Activated T-cell treated with anti-CD3 and anti-CD28 coated beads, Interleukin-2, amount 50 U/mL, for 4 hours (primary cell): ENCODE data around the gene SCAPER. TPM values are rescaled to one million over a fixed set of nuclear protein-coding genes. Genes with fewer than 3 reads are reported as not detected.
A peak's percentile ranks its signal among the peaks of the same experiment; 100 is the strongest.

Experiments used
- ATAC-seq, 2 donors: fragments of 200-7000 bp; cut with Tn5 transposase; one replicate each; pipeline ENCODE4 v1.10.0; 2021
- DNase-seq: peaks from one replicate; pipeline ENCODE4 v3.0.0-alpha.2; 2020
- H3K27me3 Mint-ChIP-seq: one replicate; pipeline ENCODE4 v1.8.0; 2021; ENCODE audit warnings: low read depth, mixed read lengths
- H3K36me3 Mint-ChIP-seq: one replicate; pipeline ENCODE4 v1.8.0; 2022; ENCODE audit warnings: mixed read lengths; ENCODE audit not compliant: insufficient read depth
- H3K4me1 Mint-ChIP-seq: one replicate; pipeline ENCODE4 v1.8.0; 2021; ENCODE audit warnings: low read depth, mixed read lengths
- H3K4me3 Mint-ChIP-seq: one replicate; pipeline ENCODE4 v1.8.0; 2021; ENCODE audit warnings: mild to moderate bottlenecking, moderate library complexity, mixed read lengths
- H3K9me3 Mint-ChIP-seq: one replicate; pipeline ENCODE4 v1.8.0; 2021; ENCODE audit warnings: mixed read lengths
- total RNA-seq, 3 donors: library from RNA; stranded (reverse); gene quantifications; one replicate each; pipeline ENCODE4 v1.2.1, GENCODE V29; 2021

The SCAPER gene
- total RNA-seq, 3 donors from 2014 or later = 13.0 to 14.8 (median 14.8) TPM

DNA sequence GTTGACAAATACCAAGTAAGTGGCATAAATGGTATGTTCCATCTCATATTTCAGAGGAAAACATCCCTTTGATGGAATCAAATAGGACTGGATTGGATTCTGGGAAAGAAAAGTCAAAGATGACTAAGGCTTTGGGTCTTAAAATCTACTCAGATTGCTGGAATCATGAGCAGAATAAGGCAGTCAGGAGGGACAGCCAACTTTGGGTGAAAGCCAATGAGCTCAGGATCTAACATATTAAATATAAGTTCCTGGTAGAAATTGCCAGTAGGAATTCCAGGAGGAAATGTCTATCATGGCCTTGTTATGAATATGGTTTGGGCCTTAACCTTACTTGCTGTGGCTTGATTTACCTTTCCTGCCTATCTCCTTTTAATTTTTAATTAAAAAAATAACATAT is 513.3 kb downstream of the SCAPER start:
- Mint-ChIP-seq H3K36me3 (peaks cover 21% of the 10 kb centered on the region), H3K9me3 (no peaks in the 10 kb centered on the region), H3K4me3 (no peak overlapping the region), H3K4me1 (no peaks in the 10 kb centered on the region), H3K27me3 (no peaks in the 10 kb centered on the region)
- DNase-seq (no peak), ATAC-seq (no peak)

DNA sequence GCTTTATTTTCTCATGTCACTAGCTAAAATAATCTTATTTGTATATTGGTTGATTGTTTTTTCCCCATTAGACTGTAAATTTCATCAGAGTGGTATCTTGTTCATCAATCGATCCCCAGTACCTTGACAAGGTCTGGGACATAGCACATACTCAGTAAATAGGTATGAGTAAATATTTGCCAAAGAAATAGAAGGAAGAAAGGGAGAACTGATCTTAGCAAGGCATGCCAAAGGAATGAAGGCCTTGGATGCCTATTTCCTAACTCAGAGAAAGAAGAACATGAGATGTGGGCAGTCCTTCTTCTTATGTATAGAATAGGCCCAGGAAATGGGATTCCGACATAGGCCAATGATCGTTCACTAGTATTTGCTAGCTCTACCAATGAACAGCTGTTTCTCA is 513.8 kb downstream of the SCAPER start:
- Mint-ChIP-seq H3K9me3 (no peaks in the 10 kb centered on the region), H3K4me1 (no peaks in the 10 kb centered on the region), H3K4me3 (no peak overlapping the region), H3K27me3 (no peaks in the 10 kb centered on the region), H3K36me3 (peaks cover 24% of the 10 kb centered on the region)
- no peak for ATAC-seq
- no peak for DNase-seq

DNA sequence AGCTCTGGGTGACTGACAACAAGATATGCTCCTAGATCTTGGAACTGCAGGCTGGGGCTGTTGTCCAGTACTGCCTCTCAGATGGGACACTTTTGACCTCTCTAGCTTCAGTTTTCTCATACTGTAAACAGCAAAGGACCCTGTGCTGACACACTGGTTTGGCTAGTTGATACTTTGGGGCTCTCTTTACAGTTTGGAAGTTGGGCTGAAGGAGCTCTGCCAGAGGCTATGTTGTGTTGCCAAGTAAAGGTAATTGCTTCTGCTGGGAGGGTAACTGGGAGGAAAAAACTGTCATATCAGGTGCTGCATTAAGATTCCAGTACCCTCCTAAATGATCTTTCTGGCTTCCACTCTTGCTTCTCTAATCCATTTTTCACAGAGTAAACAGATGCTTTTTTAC is 514.6 kb downstream of the SCAPER start:
- Mint-ChIP-seq H3K4me3 (no peak overlapping the region), H3K4me1 (no peaks in the 10 kb centered on the region), H3K9me3 (no peaks in the 10 kb centered on the region), H3K27me3 (no peaks in the 10 kb centered on the region), H3K36me3 (peaks cover 28% of the 10 kb centered on the region)
- ATAC-seq = no peak
- DNase-seq = no peak

DNA sequence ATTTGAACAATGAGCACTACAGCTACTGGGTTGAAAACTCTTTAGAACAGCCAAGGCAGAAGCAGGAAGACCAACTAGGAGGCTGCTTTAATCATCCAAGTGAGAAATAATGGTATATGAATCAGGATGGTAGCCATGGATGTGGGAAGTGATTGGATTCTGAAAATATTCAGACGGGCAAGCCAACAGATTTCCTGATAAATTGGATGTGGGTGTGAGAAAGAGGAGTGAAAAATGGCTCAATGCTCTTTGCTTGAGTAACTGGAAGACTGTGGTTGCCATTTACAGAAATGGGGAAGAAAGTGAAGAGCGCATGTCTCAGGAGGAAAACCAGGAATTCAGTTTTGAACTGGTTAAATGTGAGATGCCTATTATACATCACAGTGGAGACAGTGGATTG is 518.2 kb downstream of the SCAPER start:
- peaks cover 22% of the 10 kb centered on the region for H3K36me3 Mint-ChIP-seq
- H3K4me1 Mint-ChIP-seq = no peaks in the 10 kb centered on the region
- H3K27me3 Mint-ChIP-seq = no peaks in the 10 kb centered on the region
- no peak overlapping the region for H3K4me3 Mint-ChIP-seq
- no peaks in the 10 kb centered on the region for H3K9me3 Mint-ChIP-seq
- ATAC-seq = no peak
- DNase-seq = no peak

DNA sequence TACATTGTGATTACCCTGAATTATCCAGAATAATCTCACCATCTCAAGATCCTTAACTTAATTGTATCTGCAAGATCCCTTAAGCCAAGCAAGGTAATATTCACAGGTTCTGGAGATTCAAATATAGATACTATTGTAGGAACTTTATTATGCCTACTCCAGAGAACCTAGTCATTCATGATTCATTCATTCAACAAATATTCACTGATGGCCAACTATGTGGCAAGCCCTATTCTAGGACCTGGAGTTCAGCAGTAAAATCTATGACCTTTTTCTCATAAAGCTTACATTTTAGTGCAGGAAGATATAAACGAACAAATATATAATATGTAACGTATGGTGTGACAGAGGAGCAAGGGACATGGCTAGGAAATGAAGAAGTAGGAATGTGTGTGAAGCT is 519.0 kb downstream of the SCAPER start:
- ATAC-seq = no peak

DNA sequence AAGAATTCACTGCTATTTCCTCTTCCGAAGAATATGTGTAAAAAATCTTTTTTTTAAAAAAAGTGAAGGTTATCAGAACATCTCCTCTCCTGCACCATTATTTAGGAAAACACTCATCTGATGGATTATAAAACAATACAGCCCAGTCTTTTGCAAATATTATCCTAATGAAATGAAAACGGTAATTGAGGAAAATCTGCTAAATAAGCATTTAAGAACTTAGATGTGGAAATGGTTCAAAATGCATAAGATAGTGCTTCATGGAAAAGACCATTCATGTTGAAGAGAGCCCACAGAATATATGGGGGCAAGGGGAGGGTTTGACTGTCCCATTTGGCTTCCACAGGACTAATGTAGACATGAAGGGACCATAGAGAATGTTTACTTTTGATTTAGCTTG is 520.7 kb downstream of the SCAPER start:
- Mint-ChIP-seq H3K4me1 (no peaks in the 10 kb centered on the region), H3K27me3 (no peaks in the 10 kb centered on the region), H3K36me3 (peaks cover 24% of the 10 kb centered on the region), H3K4me3 (no peak overlapping the region), H3K9me3 (no peaks in the 10 kb centered on the region)
- no peak for DNase-seq
- ATAC-seq = no peak

More for the DNA sequence above, 519.0 kb downstream of the SCAPER start:
- DNase-seq = no peak
- Mint-ChIP-seq H3K36me3 (peaks cover 22% of the 10 kb centered on the region), H3K4me3 (no peak overlapping the region), H3K9me3 (no peaks in the 10 kb centered on the region), H3K4me1 (no peaks in the 10 kb centered on the region), H3K27me3 (no peaks in the 10 kb centered on the region)

DNA sequence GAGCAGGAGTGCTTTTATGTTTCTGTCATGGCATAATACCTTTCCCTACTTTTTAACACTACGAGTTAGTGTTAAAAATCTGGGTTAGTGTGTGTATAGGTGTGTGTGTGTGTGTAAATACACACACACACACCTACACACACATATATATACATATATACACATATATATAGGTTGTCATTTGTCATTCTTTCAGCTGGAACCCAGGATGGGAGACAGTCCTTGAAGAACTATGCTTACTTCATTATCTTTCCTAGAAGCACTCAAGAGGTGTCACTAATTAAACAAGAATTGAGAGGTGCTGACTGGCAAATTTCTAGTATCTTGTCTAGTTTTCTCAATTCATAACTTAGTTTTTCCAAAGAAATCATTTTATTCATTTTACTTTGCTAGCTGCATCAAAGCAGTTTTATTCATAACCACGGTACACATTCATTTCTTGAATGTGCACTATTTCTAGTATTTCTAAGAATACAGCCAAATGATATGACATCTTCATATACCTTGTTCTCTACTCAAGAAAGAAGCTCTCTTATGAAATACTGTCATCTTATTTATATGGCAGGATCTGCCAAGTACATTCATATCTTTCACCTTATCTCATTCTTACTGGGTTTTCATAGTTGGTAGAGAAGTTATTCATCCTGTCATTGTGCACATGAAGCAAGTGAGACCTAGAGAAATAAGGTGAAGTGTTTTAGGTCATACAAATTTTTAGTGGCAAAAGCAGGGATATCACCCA is 522.0 kb downstream of the SCAPER start:
- Mint-ChIP-seq H3K36me3 (peaks cover 29% of the 10 kb centered on the region), H3K4me3 (no peak overlapping the region), H3K9me3 (no peaks in the 10 kb centered on the region), H3K4me1 (no peaks in the 10 kb centered on the region), H3K27me3 (no peaks in the 10 kb centered on the region)
- DNase-seq (no peak), ATAC-seq (peak; percentile 41 to 53)

DNA sequence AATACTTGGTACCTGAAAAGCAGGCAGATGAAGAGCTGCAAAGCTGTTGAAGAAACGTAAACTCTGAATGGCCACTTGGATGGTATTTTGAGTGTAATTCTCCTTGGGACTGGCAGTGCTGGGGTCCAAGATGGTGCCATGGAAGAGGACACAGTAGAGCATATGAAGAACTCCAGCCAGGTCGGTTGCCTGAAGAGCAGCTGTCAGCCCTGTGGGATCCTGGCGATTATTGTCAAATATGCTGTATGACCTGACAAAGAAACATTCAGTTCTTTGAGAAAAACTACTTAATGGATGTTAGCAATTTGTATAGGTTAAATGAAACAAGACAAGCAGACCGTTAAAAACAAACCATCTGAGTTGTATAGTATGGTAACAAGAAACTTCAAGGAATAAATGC is 523.8 kb downstream of the SCAPER start:
- DNase-seq (no peak), ATAC-seq (no peak)
- Mint-ChIP-seq H3K4me3 (no peak overlapping the region), H3K27me3 (no peaks in the 10 kb centered on the region), H3K36me3 (peaks cover 26% of the 10 kb centered on the region), H3K4me1 (no peaks in the 10 kb centered on the region), H3K9me3 (no peaks in the 10 kb centered on the region)

DNA sequence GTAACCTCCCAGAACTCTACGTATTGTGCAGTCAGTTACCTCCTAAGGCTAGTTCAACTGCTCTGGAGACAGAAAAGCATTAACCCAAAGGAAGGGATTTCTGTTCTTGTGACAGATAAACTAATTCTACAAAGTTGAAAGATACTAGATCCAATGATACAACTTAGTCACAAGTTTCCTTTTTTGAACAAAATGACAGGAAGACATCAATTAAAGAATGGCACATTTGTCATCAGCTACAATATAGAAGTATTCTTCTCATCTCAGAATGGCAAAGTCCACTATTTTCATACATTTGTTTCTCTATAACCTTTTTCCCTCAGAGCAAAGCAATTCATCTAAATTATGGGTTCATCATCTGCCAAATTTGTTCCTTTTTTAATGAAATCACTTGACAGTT is 524.9 kb downstream of the SCAPER start:
- H3K9me3 Mint-ChIP-seq = no peaks in the 10 kb centered on the region

DNA sequence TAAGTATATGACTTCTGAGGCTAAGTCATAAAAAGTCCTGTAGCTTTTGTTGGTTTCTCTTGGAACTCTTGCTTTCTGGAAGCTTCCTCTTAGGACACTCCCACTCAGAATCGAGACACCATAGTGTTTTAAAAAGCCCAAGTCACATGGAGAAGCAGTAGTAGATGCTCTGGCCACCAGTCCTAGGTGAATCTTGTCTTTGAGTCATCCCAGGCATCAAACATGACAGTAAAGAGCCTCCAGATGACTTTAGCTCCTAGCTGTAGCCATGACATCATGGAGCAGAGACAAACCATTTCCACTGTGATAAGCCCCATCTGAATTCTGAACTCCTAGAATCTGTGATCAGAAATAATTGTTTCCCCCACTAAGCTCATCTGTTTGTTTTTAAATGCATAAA is 526.4 kb downstream of the SCAPER start:
- Mint-ChIP-seq H3K27me3 (no peaks in the 10 kb centered on the region), H3K9me3 (no peaks in the 10 kb centered on the region), H3K4me1 (no peaks in the 10 kb centered on the region), H3K4me3 (no peak overlapping the region), H3K36me3 (peaks cover 23% of the 10 kb centered on the region)
- DNase-seq = no peak
- no peak for ATAC-seq

More for the DNA sequence above, 524.9 kb downstream of the SCAPER start:
- ATAC-seq (no peak), DNase-seq (no peak)
- Mint-ChIP-seq H3K36me3 (peaks cover 21% of the 10 kb centered on the region), H3K4me1 (no peaks in the 10 kb centered on the region), H3K27me3 (no peaks in the 10 kb centered on the region), H3K4me3 (no peak overlapping the region)

DNA sequence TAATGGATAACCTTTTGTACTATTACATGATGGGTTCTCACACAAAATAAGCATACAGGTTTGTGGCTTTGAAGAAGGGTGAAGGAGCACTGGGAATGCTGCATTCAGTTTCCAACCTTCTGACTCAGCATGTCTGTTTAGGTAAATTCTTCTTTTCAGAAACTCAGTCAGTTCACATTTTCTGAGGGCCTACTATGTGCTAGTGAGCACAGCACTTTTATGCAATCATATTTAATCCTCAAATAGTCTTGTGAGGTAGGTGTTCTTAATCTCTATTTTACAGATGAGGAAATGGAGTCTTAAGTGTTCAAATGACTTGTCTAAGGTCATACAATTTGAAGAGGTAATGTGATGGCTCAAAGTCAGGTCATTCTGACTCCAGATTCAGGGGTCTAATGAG is 527.4 kb downstream of the SCAPER start:
- no peak for ATAC-seq
- DNase-seq = no peak
- Mint-ChIP-seq H3K36me3 (peaks cover 28% of the 10 kb centered on the region), H3K27me3 (no peaks in the 10 kb centered on the region), H3K4me3 (no peak overlapping the region), H3K9me3 (no peaks in the 10 kb centered on the region), H3K4me1 (no peaks in the 10 kb centered on the region)

DNA sequence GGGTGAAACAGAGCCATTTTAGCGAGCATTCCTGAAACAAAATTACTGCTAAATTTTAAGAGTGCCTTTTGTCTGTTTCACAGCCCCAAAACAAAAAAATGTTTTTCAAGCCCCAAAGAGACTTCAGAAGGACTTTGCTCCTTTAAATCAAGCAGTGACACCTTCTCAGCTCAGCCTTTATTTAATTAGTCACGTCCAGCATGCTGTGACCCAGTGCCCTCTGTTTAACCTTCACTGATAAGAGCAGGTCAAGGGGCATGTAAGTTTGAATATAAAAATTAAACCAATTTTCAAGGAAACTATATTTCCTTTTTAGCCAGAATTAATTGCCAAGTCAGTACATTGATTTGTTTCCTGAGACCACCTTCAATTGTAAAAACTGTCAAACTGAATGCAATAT is 527.9 kb downstream of the SCAPER start:
- Mint-ChIP-seq H3K27me3 (no peaks in the 10 kb centered on the region), H3K4me1 (no peaks in the 10 kb centered on the region), H3K36me3 (peaks cover 31% of the 10 kb centered on the region), H3K9me3 (no peaks in the 10 kb centered on the region), H3K4me3 (no peak overlapping the region)
- no peak for ATAC-seq
- no peak for DNase-seq

DNA sequence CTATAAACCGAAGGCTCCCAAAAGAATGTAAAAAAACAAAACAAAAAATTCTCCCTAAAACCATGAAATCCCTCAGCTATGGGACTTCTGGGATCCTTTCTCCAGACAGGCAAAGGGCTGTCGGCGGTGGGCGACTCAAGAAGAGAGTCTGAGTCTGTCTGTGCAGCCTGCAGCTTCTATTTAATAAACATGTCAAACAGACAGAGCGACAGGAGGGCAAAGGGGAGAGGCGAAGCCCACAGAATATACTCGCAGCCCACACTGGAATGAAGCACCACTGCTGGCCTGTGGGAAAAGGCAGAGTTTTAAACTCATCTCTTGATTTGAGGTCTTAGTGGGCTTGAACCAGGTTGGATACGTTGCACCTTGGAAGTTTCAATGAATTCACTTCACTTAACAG is 528.3 kb downstream of the SCAPER start:
- H3K4me1 Mint-ChIP-seq = no peaks in the 10 kb centered on the region
- no peak for ATAC-seq
- peaks cover 35% of the 10 kb centered on the region for H3K36me3 Mint-ChIP-seq
- no peaks in the 10 kb centered on the region for H3K9me3 Mint-ChIP-seq
- DNase-seq = no peak
- H3K27me3 Mint-ChIP-seq = no peaks in the 10 kb centered on the region
- no peak overlapping the region for H3K4me3 Mint-ChIP-seq

DNA sequence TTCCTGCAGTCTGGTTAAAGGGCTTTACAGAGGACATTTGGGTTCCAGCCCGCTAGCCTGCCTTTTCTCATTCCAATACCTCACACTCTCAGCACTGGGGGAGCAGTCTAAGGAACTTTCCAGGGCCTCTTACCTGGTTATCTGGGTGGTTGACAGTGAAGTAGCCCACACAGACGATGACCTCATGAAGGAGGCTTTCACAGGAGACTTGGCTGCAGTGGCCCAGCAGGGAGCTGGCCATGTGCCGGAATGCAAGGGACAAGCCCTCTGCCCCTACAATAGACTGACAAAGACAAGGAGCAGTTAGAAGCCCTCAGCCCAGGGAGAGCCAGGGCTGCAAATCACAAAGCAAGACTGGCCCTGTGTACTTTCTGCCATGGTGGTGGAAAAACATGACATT is 529.1 kb downstream of the SCAPER start:
- Mint-ChIP-seq H3K4me3 (no peak overlapping the region), H3K9me3 (no peaks in the 10 kb centered on the region), H3K36me3 (peaks cover 35% of the 10 kb centered on the region), H3K27me3 (no peaks in the 10 kb centered on the region), H3K4me1 (no peaks in the 10 kb centered on the region)
- ATAC-seq = no peak
- no peak for DNase-seq

DNA sequence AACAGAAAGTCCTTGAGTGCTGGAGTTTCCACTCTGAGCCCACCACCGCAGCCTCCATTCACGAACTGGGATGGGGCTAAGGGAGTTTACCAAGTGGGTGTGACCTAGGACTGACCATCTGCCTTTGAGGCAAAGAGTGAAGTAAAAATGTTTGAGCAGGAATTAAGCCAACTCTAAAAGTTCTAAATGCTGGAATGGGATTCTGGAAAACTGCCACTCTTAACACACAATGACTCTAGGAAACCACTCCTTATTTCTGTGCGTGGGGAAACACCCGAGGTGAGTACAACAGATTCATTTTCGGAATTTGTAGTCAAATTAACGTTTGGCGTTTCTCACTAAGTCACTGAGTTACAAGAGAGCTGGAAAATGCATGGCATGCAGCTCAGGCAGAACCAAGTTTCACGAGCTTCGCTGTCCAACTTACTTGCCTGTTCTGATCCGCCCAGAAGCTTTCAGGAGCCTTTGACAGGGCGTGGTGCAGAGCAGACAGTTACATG is 537.0 kb downstream of the SCAPER start:
- no peaks in the 10 kb centered on the region for H3K27me3 Mint-ChIP-seq
- DNase-seq (no peak), ATAC-seq (no peak)
- peaks cover 15% of the 10 kb centered on the region for H3K36me3 Mint-ChIP-seq
- H3K4me1 Mint-ChIP-seq = no peaks in the 10 kb centered on the region
- no peak overlapping the region for H3K4me3 Mint-ChIP-seq
- H3K9me3 Mint-ChIP-seq = no peaks in the 10 kb centered on the region
